Adipocyte (in vitro differentiated cells): ENCODE measurements around the gene NPDC1.
A peak's percentile ranks its signal among the peaks of the same experiment; 100 is the strongest.

ENCODE experiments used
- DNase-seq: peaks from one replicate; pipeline ENCODE4 v3.0.0-alpha.2; 2015; ENCODE audit warnings: low read depth
- H3K27me3 ChIP-seq: replicated peaks from 2 replicates; pipeline ENCODE4 v1.7.0; 2013; ENCODE audit warnings: mild to moderate bottlenecking, low read length, moderate library complexity; ENCODE audit not compliant: control insufficient read depth, insufficient read depth
- H3K36me3 ChIP-seq: 2 replicates; pipeline ENCODE4 v1.7.0; 2013; ENCODE audit warnings: low read length, mild to moderate bottlenecking, moderate library complexity; ENCODE audit not compliant: control insufficient read depth, insufficient read depth, severe bottlenecking
- H3K4me1 ChIP-seq: 2 replicates; pipeline ENCODE4 v1.7.0; 2013; ENCODE audit warnings: mild to moderate bottlenecking, low read length, moderate library complexity; ENCODE audit not compliant: control insufficient read depth, insufficient read depth
- H3K4me3 ChIP-seq: 2 replicates; pipeline ENCODE4 v1.7.0; 2013; ENCODE audit warnings: mild to moderate bottlenecking, low read length, moderate library complexity
- H3K9ac ChIP-seq: 2 replicates; pipeline ENCODE4 v1.7.0; 2013; ENCODE audit warnings: mild to moderate bottlenecking, low read length, moderate library complexity
- H3K9me3 ChIP-seq: 2 replicates; pipeline ENCODE4 v1.7.0; 2013; ENCODE audit warnings: mild to moderate bottlenecking, low read length, moderate library complexity; ENCODE audit not compliant: control insufficient read depth

NPDC1 gene

GRCh38 chr9:137026828-137027227, 19.1 kb downstream of the NPDC1 start:
- DNase-seq = no peak
- Histone ChIP-seq H3K9me3 (no peaks in the 10 kb centered on the region), H3K4me3 (peak overlapping the region; percentile 82), H3K27me3 (no peaks in the 10 kb centered on the region), H3K9ac (peak overlapping the region; percentile 84), H3K4me1 (peaks cover 20% of the 10 kb centered on the region), H3K36me3 (no peaks in the 10 kb centered on the region)

GRCh38 chr9:137026384-137026783, 19.6 kb downstream of the NPDC1 start:
- peak overlapping the region; percentile 82 for H3K4me3 ChIP-seq
- no peaks in the 10 kb centered on the region for H3K9me3 ChIP-seq
- no peaks in the 10 kb centered on the region for H3K36me3 ChIP-seq
- no peaks in the 10 kb centered on the region for H3K27me3 ChIP-seq
- H3K9ac ChIP-seq = no peak overlapping the region
- no peak for DNase-seq
- H3K4me1 ChIP-seq = peaks cover 20% of the 10 kb centered on the region

- Histone ChIP-seq H3K9ac (no peak overlapping the region), H3K36me3 (no peaks in the 10 kb centered on the region), H3K27me3 (no peaks in the 10 kb centered on the region), H3K4me3 (no peak overlapping the region), H3K4me1 (peaks cover 20% of the 10 kb centered on the region), H3K9me3 (no peaks in the 10 kb centered on the region)
- DNase-seq = no peak
Measured at GRCh38 chr9:137025517-137025966, 20.4 kb downstream of the NPDC1 start.

GRCh38 chr9:137023583-137023991, 22.4 kb downstream of the NPDC1 start:
- Histone ChIP-seq H3K4me3 (no peak overlapping the region), H3K9me3 (no peaks in the 10 kb centered on the region), H3K36me3 (no peaks in the 10 kb centered on the region), H3K4me1 (peaks cover 13% of the 10 kb centered on the region), H3K27me3 (no peaks in the 10 kb centered on the region), H3K9ac (no peak overlapping the region)
- no peak for DNase-seq

- H3K36me3 ChIP-seq = no peaks in the 10 kb centered on the region
Measured at GRCh38 chr9:137023157-137023556, 22.8 kb downstream of the NPDC1 start.

GRCh38 chr9:137022662-137023008, 23.3 kb downstream of the NPDC1 start:
- no peak for DNase-seq
- H3K36me3 ChIP-seq = no peaks in the 10 kb centered on the region
- no peak overlapping the region for H3K4me3 ChIP-seq
- H3K27me3 ChIP-seq = no peaks in the 10 kb centered on the region
- H3K9ac ChIP-seq = no peak overlapping the region
- no peaks in the 10 kb centered on the region for H3K9me3 ChIP-seq
- peaks cover 11% of the 10 kb centered on the region for H3K4me1 ChIP-seq

More at GRCh38 chr9:137023157-137023556, 22.8 kb downstream of the NPDC1 start:
- no peak for DNase-seq
- no peak overlapping the region for H3K9ac ChIP-seq
- no peaks in the 10 kb centered on the region for H3K9me3 ChIP-seq
- no peak overlapping the region for H3K4me3 ChIP-seq
- H3K4me1 ChIP-seq = peaks cover 11% of the 10 kb centered on the region
- H3K27me3 ChIP-seq = no peaks in the 10 kb centered on the region

GRCh38 chr9:137021979-137022661, 23.9 kb downstream of the NPDC1 start:
- Histone ChIP-seq H3K9ac (no peak overlapping the region), H3K36me3 (peaks cover under 1% of the 10 kb centered on the region), H3K9me3 (no peaks in the 10 kb centered on the region), H3K4me3 (no peak overlapping the region), H3K27me3 (no peaks in the 10 kb centered on the region), H3K4me1 (peaks cover 6% of the 10 kb centered on the region)
- peak; percentile 65 for DNase-seq

GRCh38 chr9:137021568-137021978, 24.4 kb downstream of the NPDC1 start:
- DNase-seq = no peak

GRCh38 chr9:137020771-137021567, 25.0 kb downstream of the NPDC1 start:
- Histone ChIP-seq H3K36me3 (peaks cover 11% of the 10 kb centered on the region), H3K27me3 (no peaks in the 10 kb centered on the region), H3K9me3 (no peaks in the 10 kb centered on the region), H3K4me3 (no peak overlapping the region), H3K4me1 (peaks cover 4% of the 10 kb centered on the region), H3K9ac (no peak overlapping the region)
- DNase-seq = no peak

More at GRCh38 chr9:137021568-137021978, 24.4 kb downstream of the NPDC1 start:
- Histone ChIP-seq H3K9me3 (no peaks in the 10 kb centered on the region), H3K4me3 (no peak overlapping the region), H3K27me3 (no peaks in the 10 kb centered on the region), H3K36me3 (peaks cover 6% of the 10 kb centered on the region), H3K4me1 (peaks cover 4% of the 10 kb centered on the region), H3K9ac (no peak overlapping the region)

GRCh38 chr9:137019891-137020683, 25.9 kb downstream of the NPDC1 start:
- Histone ChIP-seq H3K4me1 (peaks cover 4% of the 10 kb centered on the region), H3K9me3 (no peaks in the 10 kb centered on the region), H3K9ac (no peak overlapping the region), H3K27me3 (no peaks in the 10 kb centered on the region), H3K36me3 (peaks cover 16% of the 10 kb centered on the region), H3K4me3 (no peak overlapping the region)
- DNase-seq = no peak
